Lower leg skin (tissue), 4 donors: ENCODE measurements around the gene PLAGL2. TPM values are rescaled to one million over a fixed set of nuclear protein-coding genes. Genes with fewer than 3 reads are reported as not detected.

Experiments
- DNase-seq, 2 donors: peaks; one replicate each; pipeline ENCODE4 v3.0.0-alpha.2; 2019; ENCODE audit warnings: low spot score in 2 of 2
- H3K4me3 ChIP-seq: fragments of 200-600 bp; sonication (generic); 2 replicates; pipeline ENCODE4 v1.5.1; 2017; ENCODE audit warnings: mild to moderate bottlenecking, low read depth; ENCODE audit not compliant: poor library complexity, severe bottlenecking
- POLR2A ChIP-seq, 2 donors: fragments of 450-650 bp; IDR thresholded peaks; one replicate each; pipeline ENCODE4 v1.6.1; 2016 to 2017; ENCODE audit warnings: antibody characterized with exemption in 2 of 2, mild to moderate bottlenecking in 1 of 2, moderate library complexity in 1 of 2
- WGBS, 2 donors: methylation state at CpG; one replicate each; pipeline ENCODE4 v1.1.5; 2018; 5-methylcytosine and 5-hydroxymethylcytosine counted together
- intact Hi-C: fragments of 100-400 bp; cut with DNase I; formaldehyde crosslinking; loops from one replicate; pipeline ENCODE4 v1.15.0; 2023; ENCODE audit warnings: low total_unique reads
- microRNA counts, 2 donors: library from miRNA; unstranded; fragments of <30 nt; microRNA quantifications; one replicate each; lab custom pipeline; 2016
- total RNA-seq, 4 donors: library from RNA; depleted of rRNA; stranded (reverse); fragments of >200 nt; gene quantifications; one replicate each; pipeline ENCODE4 v1.1.0, GENCODE V29; 2016
- TF ChIP-seq, protein P1 (sequence below), 3 donors: fragments of 450-650 bp; IDR thresholded peaks; one replicate each; pipeline ENCODE4 v1.5.1; 2016; ENCODE audit warnings: antibody characterized with exemption in 3 of 3, mild to moderate bottlenecking in 3 of 3, moderate library complexity in 2 of 3

Gene PLAGL2
- total RNA-seq, 4 donors from 2014 or later, result 10.5 to 12.1 (median 11.7) TPM

GRCh38 chr20:32149566-32150170, 57.9 kb downstream of the PLAGL2 start:
- 83 to 87% methylated on average over 8 of the region's 8 CpGs for WGBS, 2 donors
- no peak overlapping the region for H3K4me3 ChIP-seq
- intact Hi-C loops, result loop anchor here (5.0 kb wide), 1 partner anchor 162 kb away; no protein-coding TSS in a partner anchor
- TF ChIP-seq, protein P1, sequence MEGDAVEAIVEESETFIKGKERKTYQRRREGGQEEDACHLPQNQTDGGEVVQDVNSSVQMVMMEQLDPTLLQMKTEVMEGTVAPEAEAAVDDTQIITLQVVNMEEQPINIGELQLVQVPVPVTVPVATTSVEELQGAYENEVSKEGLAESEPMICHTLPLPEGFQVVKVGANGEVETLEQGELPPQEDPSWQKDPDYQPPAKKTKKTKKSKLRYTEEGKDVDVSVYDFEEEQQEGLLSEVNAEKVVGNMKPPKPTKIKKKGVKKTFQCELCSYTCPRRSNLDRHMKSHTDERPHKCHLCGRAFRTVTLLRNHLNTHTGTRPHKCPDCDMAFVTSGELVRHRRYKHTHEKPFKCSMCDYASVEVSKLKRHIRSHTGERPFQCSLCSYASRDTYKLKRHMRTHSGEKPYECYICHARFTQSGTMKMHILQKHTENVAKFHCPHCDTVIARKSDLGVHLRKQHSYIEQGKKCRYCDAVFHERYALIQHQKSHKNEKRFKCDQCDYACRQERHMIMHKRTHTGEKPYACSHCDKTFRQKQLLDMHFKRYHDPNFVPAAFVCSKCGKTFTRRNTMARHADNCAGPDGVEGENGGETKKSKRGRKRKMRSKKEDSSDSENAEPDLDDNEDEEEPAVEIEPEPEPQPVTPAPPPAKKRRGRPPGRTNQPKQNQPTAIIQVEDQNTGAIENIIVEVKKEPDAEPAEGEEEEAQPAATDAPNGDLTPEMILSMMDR (IDR thresholded peaks at IDR 0.05), result no peak
- TF ChIP-seq POLR2A (IDR thresholded peaks at IDR 0.05), result no peak
- DNase-seq, result no peak

DNA sequence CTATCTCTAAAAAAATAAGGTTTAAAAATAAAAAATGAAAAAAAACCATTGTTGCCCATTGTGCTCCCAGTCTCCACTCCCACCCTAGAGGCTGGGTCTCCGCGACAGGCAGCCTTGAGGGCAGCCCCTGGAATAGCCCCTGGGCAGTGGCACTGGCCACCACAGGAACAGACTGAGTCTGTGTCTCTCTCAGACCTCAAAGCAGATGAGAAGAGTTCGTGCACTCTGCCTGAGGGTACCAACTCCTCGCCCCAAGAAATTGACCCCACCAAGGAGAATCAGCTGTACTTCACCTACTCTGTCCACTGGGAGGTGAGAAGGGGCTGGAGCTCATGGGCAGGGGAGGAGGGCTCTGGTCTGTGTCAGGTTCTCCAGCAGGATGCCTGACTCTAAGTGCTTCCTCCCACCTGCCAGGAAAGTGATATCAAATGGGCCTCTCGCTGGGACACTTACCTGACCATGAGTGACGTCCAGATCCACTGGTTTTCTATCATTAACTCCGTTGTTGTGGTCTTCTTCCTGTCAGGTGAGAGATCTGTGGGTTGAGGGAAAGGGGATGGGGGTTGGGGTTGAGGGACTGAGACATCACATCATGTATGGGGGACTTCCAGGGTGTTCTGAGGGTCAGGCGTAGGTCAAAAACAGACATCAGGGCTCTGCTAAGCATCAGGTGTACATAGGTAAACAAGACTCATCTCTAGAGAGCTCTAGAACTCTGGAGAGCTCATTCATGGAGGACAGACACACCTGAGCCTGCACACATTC, 62.5 kb downstream of the PLAGL2 start:
- 93 to 94% methylated on average over 8 of the region's 8 CpGs for WGBS, 2 donors
- no peak for DNase-seq
- intact Hi-C loops, result loop anchor here (5.0 kb wide), 1 partner anchor 158 kb away; no protein-coding TSS in a partner anchor
- no peak overlapping the region for H3K4me3 ChIP-seq
- TF ChIP-seq POLR2A (IDR thresholded peaks at IDR 0.05), result no peak
- TF ChIP-seq, protein P1 (IDR thresholded peaks at IDR 0.05), result no peak

DNA sequence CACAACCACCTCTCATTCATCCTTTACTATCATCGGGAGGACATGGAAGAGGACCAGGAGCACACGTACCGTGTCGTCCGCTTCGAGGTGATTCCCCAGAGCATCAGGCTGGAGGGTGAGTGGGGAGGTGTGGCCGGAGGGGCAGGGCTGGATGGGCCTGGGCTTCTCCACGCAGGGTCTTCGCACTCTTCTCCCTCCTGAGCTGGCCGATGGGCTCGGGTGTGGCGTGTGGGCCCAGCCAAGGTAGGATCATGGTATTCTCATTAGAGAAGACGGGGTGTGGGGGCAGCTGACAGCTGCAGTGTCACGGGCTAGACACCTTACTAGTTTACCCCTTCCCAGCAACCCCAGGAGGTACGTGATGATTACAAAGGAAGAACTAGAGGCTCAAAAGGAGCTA, 64.6 kb downstream of the PLAGL2 start:
- DNase-seq, result no peak
- intact Hi-C loops, result no loop called here
- 94 to 96% methylated on average over 15 of the region's 15 CpGs for WGBS, 2 donors
- no peak for TF ChIP-seq POLR2A (IDR thresholded peaks at IDR 0.05)
- TF ChIP-seq, protein P1 (IDR thresholded peaks at IDR 0.05), result no peak
- no peak overlapping the region for H3K4me3 ChIP-seq

MicroRNA genes within 50 kb of the gene (microRNA counts, 767-probe panel; counts per million panel counts)
- 0 to 358 counts per million in 2 donors for microRNA hsa-miR-1825 (lab: Ali Mortazavi, UCI)

Other genes with a start within 250 kb of the PLAGL2 start
- gene XKR7, start 239.6 kb downstream of the PLAGL2 start, total RNA-seq, result not detected
- gene CCM2L, start 197.3 kb downstream of the PLAGL2 start, total RNA-seq, result 1 to 10 TPM in 2 of 4 donors, under 1 TPM in 2; 0.65 to 4.4 (median 2.5) TPM
- gene HCK, start 155.5 kb downstream of the PLAGL2 start, total RNA-seq, result 10 to 100 TPM in 1 of 4 donors, 1 to 10 TPM in 3; 7.0 to 10.2 (median 8.7) TPM
- 10 to 100 TPM; 42.2 to 49.5 (median 47.3) TPM for gene TM9SF4, start 98.0 kb downstream of the PLAGL2 start, total RNA-seq
- 10 to 100 TPM; 15.6 to 29.7 (median 21.6) TPM for gene POFUT1, start 137 bp upstream of the PLAGL2 start, total RNA-seq
- 10 to 100 TPM in 3 of 4 donors, 1 to 10 TPM in 1; 9.7 to 17.8 (median 13.1) TPM for gene KIF3B, start 69.9 kb upstream of the PLAGL2 start, total RNA-seq
- gene ASXL1, start 150.6 kb upstream of the PLAGL2 start, total RNA-seq, result 10 to 100 TPM; 29.1 to 84.8 (median 32.6) TPM